Kidney epithelial cell (primary cell): ENCODE measurements around the gene PGBD2. TPM values are rescaled to one million over a fixed set of nuclear protein-coding genes. Genes with fewer than 3 reads are reported as not detected.
"Not testable (repeated sequence)": the region's sequence is repeated elsewhere in the genome, so short reads cannot be mapped to it uniquely, and the experiment has no call there.

ENCODE experiments used
- DNase-seq: peaks from one replicate; pipeline ENCODE4 v3.0.0-alpha.2; 2010; ENCODE audit warnings: low read depth
- H3K27me3 ChIP-seq: 2 replicates; pipeline ENCODE4 v1.6.0; 2011; ENCODE audit warnings: low read length; ENCODE audit not compliant: control insufficient read depth, insufficient read depth
- H3K36me3 ChIP-seq: 2 replicates; pipeline ENCODE4 v1.5.1; 2011; ENCODE audit warnings: low read length; ENCODE audit not compliant: control insufficient read depth, insufficient read depth
- H3K4me3 ChIP-seq: 2 replicates; pipeline ENCODE4 v1.5.1; 2011; ENCODE audit warnings: low read depth, mild to moderate bottlenecking, control low read depth, low read length
- total RNA-seq: library from RNA; depleted of rRNA; stranded (reverse); fragments of >200 nt; gene quantifications from 2 replicates; pipeline ENCODE4 v1.2.3, GENCODE V29; 2015

The PGBD2 gene
- total RNA-seq, 1 donor from 2014 or later = 8.2 TPM

- not testable (repeated sequence) for DNase-seq, H3K36me3 ChIP-seq, H3K4me3 ChIP-seq, H3K27me3 ChIP-seq
Measured at GRCh38 chr1:248945000-248945423, 39.0 kb downstream of the PGBD2 start.

- not testable (repeated sequence) for H3K27me3 ChIP-seq, H3K36me3 ChIP-seq, H3K4me3 ChIP-seq, DNase-seq
Measured at GRCh38 chr1:248945453-248945852, 39.4 kb downstream of the PGBD2 start.

GRCh38 chr1:248945856-248946416 is 39.9 kb downstream of the PGBD2 start:
- H3K36me3 ChIP-seq, H3K4me3 ChIP-seq, DNase-seq, H3K27me3 ChIP-seq: not testable (repeated sequence)

Other genes starting within 250 kb of the PGBD2 start
- not detected in 2 replicates for gene OR14I1, start 203.5 kb upstream of the PGBD2 start, total RNA-seq
- gene LYPD8, start 150.5 kb upstream of the PGBD2 start, total RNA-seq = not detected in 2 replicates
- 36.1 and 38.3 TPM in 2 replicates for gene SH3BP5L, start 80.3 kb upstream of the PGBD2 start, total RNA-seq
- 28.7 and 33.8 TPM in 2 replicates for gene ZNF672, start 68.0 kb upstream of the PGBD2 start, total RNA-seq
- gene ZNF692, start 47.1 kb upstream of the PGBD2 start, total RNA-seq = 20.4 and 32.0 TPM in 2 replicates